Loucy (cell line): Measurements from ENCODE around the gene ENTPD6.

ENCODE experiments used
- H2AFZ ChIP-seq: fragments of 200-600 bp; sonication (generic); 2 replicates; pipeline ENCODE4 v1.6.0; 2016; ENCODE audit warnings: antibody characterized with exemption, mild to moderate bottlenecking, low read length, moderate library complexity
- H3F3A ChIP-seq: fragments of 200-600 bp; 2 replicates; pipeline ENCODE4 v1.6.0; 2016; ENCODE audit warnings: antibody characterized with exemption, low read depth, mild to moderate bottlenecking
- H3K27me3 ChIP-seq: fragments of 200-600 bp; sonication (generic); 2 replicates; pipeline ENCODE4 v1.6.1; 2014; ENCODE audit warnings: low read length, mild to moderate bottlenecking; ENCODE audit not compliant: insufficient read depth, poor library complexity, severe bottlenecking
- H3K36me3 ChIP-seq: fragments of 200-600 bp; sonication (generic); 2 replicates; pipeline ENCODE4 v1.6.1; 2016; ENCODE audit warnings: low read length; ENCODE audit not compliant: insufficient read depth
- H3K4me1 ChIP-seq: fragments of 200-600 bp; sonication (generic); 2 replicates; pipeline ENCODE4 v1.5.1; 2014; ENCODE audit warnings: low read length, mild to moderate bottlenecking; ENCODE audit not compliant: insufficient read depth, poor library complexity, severe bottlenecking
- H3K4me2 ChIP-seq: fragments of 200-600 bp; sonication (generic); 2 replicates; pipeline ENCODE4 v1.6.0; 2014; ENCODE audit warnings: antibody characterized with exemption, low read length, low read depth, mild to moderate bottlenecking; ENCODE audit not compliant: poor library complexity, severe bottlenecking
- H3K4me3 ChIP-seq: fragments of 200-600 bp; sonication (generic); 2 replicates; pipeline ENCODE4 v1.5.1; 2014; ENCODE audit warnings: low read length, mild to moderate bottlenecking, mixed read lengths; ENCODE audit not compliant: poor library complexity, severe bottlenecking
- H3K79me2 ChIP-seq: fragments of 200-600 bp; sonication (generic); 2 replicates; pipeline ENCODE4 v1.6.1; 2014; ENCODE audit warnings: low read length; ENCODE audit not compliant: insufficient read depth
- H3K9ac ChIP-seq: fragments of 200-600 bp; sonication (generic); 2 replicates; pipeline ENCODE4 v1.6.0; 2014; ENCODE audit warnings: mild to moderate bottlenecking, low read depth, low read length, moderate library complexity; ENCODE audit not compliant: poor library complexity, severe bottlenecking
- H3K9me2 ChIP-seq: fragments of 200-600 bp; sonication (generic); replicated peaks from 2 replicates; pipeline ENCODE4 v1.6.1; 2016; ENCODE audit warnings: low read depth, low read length, mixed read lengths
- H3K9me3 ChIP-seq: fragments of 200-600 bp; sonication (generic); 2 replicates; pipeline ENCODE4 v1.6.1; 2014; ENCODE audit warnings: mild to moderate bottlenecking, antibody characterized with exemption, low read length, low read depth; ENCODE audit not compliant: insufficient read depth
- H4K20me1 ChIP-seq: fragments of 200-600 bp; sonication (generic); 2 replicates; pipeline ENCODE4 v1.6.0; 2014; ENCODE audit warnings: antibody characterized with exemption, low read length, mild to moderate bottlenecking; ENCODE audit not compliant: insufficient read depth, poor library complexity, severe bottlenecking
- EZH2phosphoT487 ChIP-seq: fragments of 200-600 bp; IDR thresholded peaks from 2 replicates; pipeline ENCODE4 v1.6.1; 2018; ENCODE audit warnings: antibody characterized with exemption, mild to moderate bottlenecking, moderate library complexity, borderline replicate concordance
- TF ChIP-seq, protein P1 (sequence below): fragments of 200-600 bp; sonication (generic); conservative IDR thresholded peaks from 2 replicates; pipeline ENCODE4 v1.5.1; 2014; ENCODE audit warnings: mild to moderate bottlenecking, antibody characterized with exemption, low read length

The ENTPD6 gene

DNA sequence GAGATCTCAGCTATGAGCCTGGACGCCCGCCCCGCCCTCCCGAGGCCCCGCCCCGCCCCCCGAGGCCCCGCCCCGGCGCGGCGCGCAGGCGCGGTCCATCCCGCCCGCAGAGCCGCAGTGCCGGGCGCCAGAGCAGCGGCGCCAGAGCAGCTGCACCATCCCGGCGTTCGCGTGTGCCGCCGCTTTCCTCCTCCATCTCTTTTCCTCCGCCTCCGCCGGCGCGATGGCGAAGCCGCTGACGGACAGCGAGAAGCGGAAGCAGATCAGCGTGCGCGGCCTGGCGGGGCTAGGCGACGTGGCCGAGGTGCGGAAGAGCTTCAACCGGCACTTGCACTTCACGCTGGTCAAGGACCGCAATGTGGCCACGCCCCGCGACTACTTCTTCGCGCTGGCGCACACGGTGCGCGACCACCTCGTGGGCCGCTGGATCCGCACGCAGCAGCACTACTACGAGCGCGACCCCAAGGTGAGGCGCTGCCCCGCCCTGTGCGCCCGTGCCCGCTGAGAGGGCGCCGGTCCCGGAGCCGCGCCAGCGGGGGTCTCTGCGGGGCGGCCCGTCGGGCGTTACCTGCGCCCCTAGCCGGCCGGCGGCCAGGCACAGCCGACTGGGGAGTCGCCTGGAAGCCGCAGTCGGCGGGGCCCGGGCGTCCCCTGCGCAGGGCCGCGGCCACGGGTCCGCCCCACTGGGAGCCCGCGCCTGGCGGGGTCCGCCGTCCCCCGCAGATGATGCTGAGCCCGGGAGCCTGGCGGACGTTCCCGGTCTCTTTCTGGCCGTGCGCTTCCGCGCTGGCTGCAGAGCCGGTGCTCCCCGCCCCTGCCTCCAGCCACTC, 52.7 kb downstream of the ENTPD6 start, which contains the start of gene PYGB:
TSS of gene PYGB (plus strand) at position 130 of the 830 bp plus-strand sequence. CDS start at position 224, 94 bp downstream.
- Histone ChIP-seq H3F3A (0 out of 2 replicates have a peak, but pooled peaks cover 2% of the 10 kb centered on the region), H3K4me2 (peak within 1 kb of the TSS; percentile 87), H3K9me2 (no peaks in the 10 kb centered on the region), H4K20me1 (peaks cover 35% of the 10 kb centered on the region), H3K9ac (peak within 1 kb of the TSS; percentile 75), H3K27me3 (no peaks in the 10 kb centered on the region), H3K4me3 (peak within 1 kb of the TSS; percentile 96), H3K9me3 (no peaks in the 10 kb centered on the region), H2AFZ (peak within 1 kb of the TSS; percentile 98), H3K4me1 (peaks cover 49% of the 10 kb centered on the region), H3K79me2 (peaks cover 48% of the 10 kb centered on the region), H3K36me3 (no peaks in the 10 kb centered on the region)
- TF ChIP-seq, protein P1, sequence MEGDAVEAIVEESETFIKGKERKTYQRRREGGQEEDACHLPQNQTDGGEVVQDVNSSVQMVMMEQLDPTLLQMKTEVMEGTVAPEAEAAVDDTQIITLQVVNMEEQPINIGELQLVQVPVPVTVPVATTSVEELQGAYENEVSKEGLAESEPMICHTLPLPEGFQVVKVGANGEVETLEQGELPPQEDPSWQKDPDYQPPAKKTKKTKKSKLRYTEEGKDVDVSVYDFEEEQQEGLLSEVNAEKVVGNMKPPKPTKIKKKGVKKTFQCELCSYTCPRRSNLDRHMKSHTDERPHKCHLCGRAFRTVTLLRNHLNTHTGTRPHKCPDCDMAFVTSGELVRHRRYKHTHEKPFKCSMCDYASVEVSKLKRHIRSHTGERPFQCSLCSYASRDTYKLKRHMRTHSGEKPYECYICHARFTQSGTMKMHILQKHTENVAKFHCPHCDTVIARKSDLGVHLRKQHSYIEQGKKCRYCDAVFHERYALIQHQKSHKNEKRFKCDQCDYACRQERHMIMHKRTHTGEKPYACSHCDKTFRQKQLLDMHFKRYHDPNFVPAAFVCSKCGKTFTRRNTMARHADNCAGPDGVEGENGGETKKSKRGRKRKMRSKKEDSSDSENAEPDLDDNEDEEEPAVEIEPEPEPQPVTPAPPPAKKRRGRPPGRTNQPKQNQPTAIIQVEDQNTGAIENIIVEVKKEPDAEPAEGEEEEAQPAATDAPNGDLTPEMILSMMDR: no peak
- no peak for TF ChIP-seq EZH2phosphoT487

DNA sequence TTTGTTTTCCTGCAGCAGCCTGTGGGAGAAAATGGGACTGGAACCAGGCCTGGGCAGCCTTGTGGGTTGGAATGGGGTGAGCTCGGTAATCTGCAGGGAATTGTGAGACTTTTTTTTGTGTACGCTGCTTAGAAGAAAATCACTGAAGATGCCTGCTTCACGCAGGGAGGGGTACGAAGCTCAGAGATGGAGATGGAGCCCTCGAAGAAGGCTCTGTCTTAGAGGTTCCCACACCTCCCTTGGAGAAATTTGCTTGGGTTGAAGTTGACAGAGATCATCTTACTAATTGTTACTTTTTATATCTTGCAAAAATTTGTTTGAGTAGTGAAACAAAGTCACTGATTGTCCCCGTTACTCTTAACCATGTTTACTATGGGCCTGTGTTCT, 53.3 kb downstream of the ENTPD6 start:
- Histone ChIP-seq H3K79me2 (peaks cover 53% of the 10 kb centered on the region), H3F3A (0 out of 2 replicates have a peak, but pooled peaks cover 2% of the 10 kb centered on the region), H4K20me1 (peaks cover 35% of the 10 kb centered on the region), H3K36me3 (no peaks in the 10 kb centered on the region), H3K9me3 (no peaks in the 10 kb centered on the region), H2AFZ (peak overlapping the region; percentile 98; the same call in 1 of the 2 replicates), H3K9ac (peak overlapping the region; percentile 75), H3K27me3 (no peaks in the 10 kb centered on the region), H3K4me2 (peak overlapping the region; percentile 75), H3K9me2 (no peaks in the 10 kb centered on the region), H3K4me3 (peak overlapping the region; percentile 96), H3K4me1 (peaks cover 49% of the 10 kb centered on the region)
- no peak for TF ChIP-seq EZH2phosphoT487
- TF ChIP-seq, protein P1: no peak

DNA sequence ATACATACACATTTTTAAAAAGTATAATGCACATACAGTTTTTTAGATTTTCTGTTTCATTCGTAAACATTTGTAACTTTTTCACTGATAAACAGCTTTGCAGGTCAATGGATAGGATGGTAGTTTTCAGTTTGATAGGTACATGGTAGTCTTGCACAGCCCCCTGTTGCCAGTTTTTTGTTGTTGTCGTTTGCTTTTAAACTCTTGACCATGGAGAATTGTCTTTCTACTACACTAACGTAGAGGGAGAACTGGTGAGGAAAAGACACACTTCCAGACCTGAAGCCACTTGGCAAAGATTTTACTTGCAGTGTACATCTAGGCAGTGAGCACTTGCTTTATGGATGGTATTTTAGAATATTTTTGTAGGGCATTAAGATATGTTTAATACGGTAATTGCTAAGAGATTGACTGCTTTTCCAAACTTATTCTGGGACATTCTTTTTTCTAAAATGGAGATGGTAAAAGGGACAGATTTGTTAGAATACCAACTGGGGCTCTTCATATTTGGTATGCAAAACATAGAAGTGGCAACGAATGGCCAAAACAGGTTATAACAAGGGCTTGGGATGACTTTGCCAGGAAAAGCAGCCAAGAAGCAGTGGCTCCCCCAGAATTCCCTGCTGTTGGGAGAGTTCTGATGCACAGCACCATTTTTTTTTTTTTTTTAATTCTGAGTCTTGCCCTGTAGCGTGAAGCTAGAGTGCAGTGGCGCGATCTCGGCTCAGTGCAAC, 53.9 kb downstream of the ENTPD6 start:
- Histone ChIP-seq H4K20me1 (peaks cover 35% of the 10 kb centered on the region), H3K79me2 (peaks cover 55% of the 10 kb centered on the region), H3K9ac (peak overlapping the region; percentile 75), H3K4me1 (peaks cover 49% of the 10 kb centered on the region), H2AFZ (0 out of 2 replicates have a peak overlapping the region, but pooled peaks have one; percentile 98), H3K4me3 (peak overlapping the region; percentile 96), H3K36me3 (no peaks in the 10 kb centered on the region), H3K9me2 (no peaks in the 10 kb centered on the region), H3K4me2 (peak overlapping the region; percentile 75), H3F3A (0 out of 2 replicates have a peak, but pooled peaks cover 2% of the 10 kb centered on the region), H3K9me3 (no peaks in the 10 kb centered on the region), H3K27me3 (no peaks in the 10 kb centered on the region)
- TF ChIP-seq, protein P1: no peak
- TF ChIP-seq EZH2phosphoT487: no peak
